GM19035 (cell line): ENCODE data around the gene FLNA.
"Not testable (repeated sequence)": the region's sequence is repeated elsewhere in the genome, so short reads cannot be mapped to it uniquely, and the experiment has no call there.

Experiments
- ATAC-seq: cut with Tn5 transposase; IDR thresholded peaks from one replicate; pipeline ENCODE4 v1.9.1; 2021; ENCODE audit not compliant: unreplicated experiment

Gene FLNA

GRCh38 chrX:154374313-154375155 is at the start of gene FLNA:
Gene FLNA (minus strand): TSS chrX:154374634. CDS start chrX:154371245, 3,389 bp downstream.
- ATAC-seq, result no peak

DNA sequence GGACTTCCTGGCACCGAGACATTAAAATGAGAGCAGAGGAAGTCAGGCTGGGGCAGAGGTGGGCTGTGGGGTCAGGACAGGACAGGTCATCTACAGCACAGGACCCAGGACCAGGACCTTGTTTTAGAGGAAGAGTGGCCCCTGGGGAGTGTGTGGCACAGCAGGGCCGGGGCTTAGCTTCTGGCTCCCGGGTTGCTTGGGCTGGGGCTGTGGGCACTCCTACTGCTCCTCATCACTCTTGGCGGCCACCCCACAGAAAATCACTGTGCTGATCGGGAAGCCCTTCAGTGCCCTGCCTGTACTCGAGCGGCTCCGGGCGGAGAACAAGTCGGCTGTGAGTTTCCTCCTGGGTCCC is 45.9 kb upstream of the FLNA start:
- ATAC-seq, result no peak

DNA sequence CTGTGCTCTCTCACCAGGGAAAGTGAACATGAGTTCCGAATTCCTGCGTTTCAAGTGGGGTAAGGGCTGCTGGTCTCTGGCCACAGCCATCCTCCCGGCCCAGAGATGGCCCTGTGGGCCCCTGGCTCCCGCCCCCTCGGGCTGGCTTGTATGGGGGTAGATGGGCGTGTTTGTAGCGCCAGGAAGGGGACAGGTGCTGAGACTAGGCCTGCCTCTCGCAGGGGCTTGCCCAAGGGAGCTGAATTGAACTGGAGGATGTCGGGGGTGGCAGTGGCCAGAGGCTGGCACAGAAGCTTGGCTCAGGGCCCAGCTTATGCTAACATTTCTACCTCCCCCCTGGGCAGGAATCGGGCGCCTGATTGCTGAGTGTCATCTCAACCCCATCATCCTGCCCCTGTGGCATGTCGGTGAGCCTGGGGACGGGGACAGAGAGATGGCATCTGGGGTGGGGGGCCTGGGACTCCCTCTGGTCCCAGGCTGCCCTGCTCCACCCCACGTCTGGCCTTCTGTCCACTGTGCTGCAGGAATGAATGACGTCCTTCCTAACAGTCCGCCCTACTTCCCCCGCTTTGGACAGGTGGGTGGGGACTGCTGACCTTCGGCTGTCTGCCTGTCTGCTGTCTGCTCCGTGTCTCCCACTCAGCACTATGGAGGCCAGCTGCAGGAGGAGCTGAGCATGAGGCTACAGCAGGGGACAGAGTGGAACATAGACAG is 45.4 kb upstream of the FLNA start:
- ATAC-seq, result no peak

GRCh38 chrX:154419189-154419588 is 44.8 kb upstream of the FLNA start:
- no peak for ATAC-seq

GRCh38 chrX:154417157-154417556 is 42.7 kb upstream of the FLNA start:
- no peak for ATAC-seq

- no peak for ATAC-seq
Measured at GRCh38 chrX:154413142-154413541, 38.7 kb upstream of the FLNA start.

GRCh38 chrX:154412468-154412867 is 38.0 kb upstream of the FLNA start:
- ATAC-seq, result no peak

DNA sequence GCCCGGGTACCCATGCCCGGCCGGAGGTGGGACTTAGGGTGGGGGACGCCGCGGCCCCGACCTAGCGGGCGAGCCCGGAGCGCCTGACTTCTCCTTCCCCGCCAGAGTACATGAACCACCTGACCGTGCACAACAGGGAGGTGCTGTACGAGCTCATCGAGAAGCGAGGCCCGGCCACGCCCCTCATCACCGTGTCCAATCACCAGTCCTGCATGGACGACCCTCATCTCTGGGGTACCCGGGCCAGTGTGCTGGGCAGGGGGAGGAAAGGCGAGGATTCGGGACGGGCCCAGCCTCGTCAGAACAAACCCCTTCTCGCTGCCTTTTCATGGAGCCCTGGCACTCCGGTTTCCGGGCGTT is 37.5 kb upstream of the FLNA start:
- peak; percentile 51 for ATAC-seq

- no peak for ATAC-seq
Measured at GRCh38 chrX:154409222-154409871, 34.9 kb upstream of the FLNA start, which contains the start of gene DNASE1L1. Gene DNASE1L1 (minus strand): TSS chrX:154409254. CDS start chrX:154405568, 3,686 bp downstream.

GRCh38 chrX:154408659-154409221 is 34.3 kb upstream of the FLNA start:
- ATAC-seq, result no peak

DNA sequence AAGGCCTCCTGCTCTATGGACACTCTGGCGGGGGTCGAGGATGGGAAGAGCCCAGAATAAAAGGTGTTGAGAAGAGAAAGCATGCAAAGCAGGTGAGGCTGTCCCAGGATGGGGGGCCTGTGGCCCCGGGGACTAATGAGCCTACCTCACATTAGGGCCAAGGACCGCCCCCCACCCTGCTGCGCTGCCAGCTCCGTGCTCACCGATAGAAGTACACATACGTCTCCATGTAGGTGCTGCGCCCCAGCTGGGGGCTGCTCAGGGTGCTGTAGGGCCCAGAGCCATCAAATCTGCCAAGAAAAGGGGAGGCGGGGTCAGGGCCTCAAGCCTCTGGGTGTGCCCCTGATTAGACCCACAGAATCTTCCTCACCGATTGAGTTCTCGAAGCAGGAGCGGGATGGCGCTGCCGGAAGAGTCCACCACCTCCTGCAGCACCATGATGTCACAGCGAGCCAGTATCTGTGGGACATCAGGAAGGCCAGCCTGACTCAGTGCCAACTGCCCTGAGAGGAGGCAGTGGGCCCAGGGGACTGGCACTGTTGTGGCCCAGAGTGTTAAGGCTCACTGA is 30.3 kb upstream of the FLNA start:
- ATAC-seq, result no peak

DNA sequence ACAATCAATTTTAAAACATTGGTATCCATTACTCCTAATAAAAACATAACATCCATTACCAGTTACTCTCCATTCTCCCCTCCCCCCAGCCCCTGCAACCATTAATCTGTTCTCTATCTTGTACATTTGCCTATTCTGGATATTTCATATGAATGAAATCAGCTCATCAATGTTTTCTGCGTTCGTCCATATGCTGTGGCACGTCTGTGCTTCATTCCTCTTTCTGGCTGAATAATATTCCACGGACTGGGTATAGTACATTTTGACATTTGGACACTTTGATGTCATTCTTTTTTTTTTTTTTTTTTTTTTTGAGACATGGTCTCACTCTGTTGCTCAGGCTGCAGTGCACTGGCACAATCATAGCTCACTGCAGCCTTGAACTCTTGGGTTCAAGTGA is 29.4 kb upstream of the FLNA start:
- no peak for ATAC-seq

- ATAC-seq, result no peak
Measured at GRCh38 chrX:154403192-154403591, 28.8 kb upstream of the FLNA start.

DNA sequence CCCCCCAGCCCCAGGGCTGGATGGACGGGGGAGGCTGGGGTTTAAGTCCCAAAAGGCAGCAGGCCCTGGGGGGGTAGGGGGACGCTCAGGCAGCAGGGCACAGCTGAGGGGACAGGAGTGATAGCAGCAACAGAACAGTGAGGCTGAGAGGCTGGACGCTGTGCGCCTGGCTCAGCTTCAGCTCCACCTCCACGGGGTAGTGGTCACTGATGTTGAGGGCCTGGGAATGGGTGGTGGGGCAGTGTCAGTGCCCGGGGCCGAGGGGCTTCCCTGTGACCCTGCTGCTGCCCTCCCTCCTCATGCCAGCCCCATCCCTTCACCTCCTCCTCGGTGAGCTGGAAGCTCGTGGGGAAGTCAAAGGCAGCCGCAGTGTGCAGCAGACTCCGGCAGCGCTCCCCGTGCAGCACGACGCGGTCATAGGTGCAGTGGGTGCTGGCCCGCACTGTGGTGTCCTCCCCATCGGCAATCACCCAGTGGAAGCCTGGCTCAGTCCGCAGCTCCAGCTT is 28.2 kb upstream of the FLNA start:
- no peak for ATAC-seq

DNA sequence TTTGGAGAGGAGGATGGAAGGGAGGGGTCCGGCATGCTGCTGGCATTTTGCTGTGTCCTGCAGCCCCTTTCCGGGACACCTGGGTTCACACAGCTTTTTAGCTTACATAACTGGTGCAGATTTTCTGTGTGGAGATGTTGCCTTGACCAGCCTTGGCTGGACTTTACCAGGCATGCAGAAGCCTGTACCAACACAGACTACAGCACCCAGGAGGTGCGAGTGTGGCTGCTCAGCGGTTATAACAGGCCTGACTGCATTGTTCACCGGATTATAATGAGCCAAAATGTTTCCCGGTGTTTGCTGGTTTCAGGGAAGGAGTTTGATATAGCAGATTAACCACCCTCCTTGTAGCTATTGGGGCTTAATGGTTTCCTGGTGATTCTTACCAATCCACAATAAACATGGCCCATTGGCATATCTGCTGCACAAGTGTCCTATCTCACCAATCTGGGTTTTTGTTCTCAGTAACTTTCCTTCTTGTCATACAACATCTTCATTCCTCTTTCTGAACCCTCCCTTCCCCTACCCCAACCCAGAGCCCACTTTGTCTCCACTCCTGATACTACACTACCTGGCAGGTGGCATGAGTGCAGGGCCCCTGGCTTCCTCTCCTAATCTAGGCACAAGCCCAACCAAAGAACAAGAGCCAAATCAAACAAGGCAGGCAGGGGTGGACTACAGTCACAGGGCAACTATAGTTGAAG is 27.6 kb upstream of the FLNA start:
- no peak for ATAC-seq

DNA sequence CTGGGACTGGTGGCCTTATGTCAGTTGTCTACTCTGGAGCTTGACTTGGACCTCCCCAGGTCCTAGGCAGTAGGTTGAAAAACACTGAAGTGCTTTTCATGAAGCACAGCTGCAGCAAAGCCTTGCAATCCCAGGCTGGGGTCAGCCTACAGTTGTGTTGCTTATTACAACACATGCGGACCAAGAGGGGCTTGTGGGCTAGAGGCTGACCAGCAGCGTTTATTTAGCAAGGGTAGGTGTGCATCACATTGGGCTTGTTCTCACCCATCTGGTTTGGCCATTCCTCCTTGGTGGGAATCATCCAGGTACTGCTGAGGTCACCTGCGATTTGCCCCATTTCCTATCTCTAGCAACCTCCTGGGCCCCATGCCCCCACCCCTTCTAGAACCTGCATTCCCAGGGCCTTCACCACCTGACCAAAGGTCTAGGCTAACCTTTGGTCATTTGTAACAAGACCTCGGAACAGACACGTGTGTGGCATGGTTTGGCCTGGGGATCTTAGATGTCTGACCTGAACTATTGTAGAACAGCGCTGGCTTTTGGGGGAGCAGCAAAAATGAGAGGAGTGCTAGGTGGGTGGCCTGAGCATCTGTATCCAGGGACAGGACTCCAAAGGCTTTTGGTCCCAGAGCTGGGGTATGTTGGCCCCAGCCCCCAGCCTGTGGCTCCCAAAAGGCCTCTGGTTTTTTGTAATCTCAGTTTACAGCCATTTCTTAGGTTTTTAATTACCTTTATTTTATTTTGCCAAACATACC is 26.8 kb upstream of the FLNA start:
- no peak for ATAC-seq

GRCh38 chrX:154400369-154400817 is 26.0 kb upstream of the FLNA start:
- ATAC-seq, result not testable (repeated sequence)

DNA sequence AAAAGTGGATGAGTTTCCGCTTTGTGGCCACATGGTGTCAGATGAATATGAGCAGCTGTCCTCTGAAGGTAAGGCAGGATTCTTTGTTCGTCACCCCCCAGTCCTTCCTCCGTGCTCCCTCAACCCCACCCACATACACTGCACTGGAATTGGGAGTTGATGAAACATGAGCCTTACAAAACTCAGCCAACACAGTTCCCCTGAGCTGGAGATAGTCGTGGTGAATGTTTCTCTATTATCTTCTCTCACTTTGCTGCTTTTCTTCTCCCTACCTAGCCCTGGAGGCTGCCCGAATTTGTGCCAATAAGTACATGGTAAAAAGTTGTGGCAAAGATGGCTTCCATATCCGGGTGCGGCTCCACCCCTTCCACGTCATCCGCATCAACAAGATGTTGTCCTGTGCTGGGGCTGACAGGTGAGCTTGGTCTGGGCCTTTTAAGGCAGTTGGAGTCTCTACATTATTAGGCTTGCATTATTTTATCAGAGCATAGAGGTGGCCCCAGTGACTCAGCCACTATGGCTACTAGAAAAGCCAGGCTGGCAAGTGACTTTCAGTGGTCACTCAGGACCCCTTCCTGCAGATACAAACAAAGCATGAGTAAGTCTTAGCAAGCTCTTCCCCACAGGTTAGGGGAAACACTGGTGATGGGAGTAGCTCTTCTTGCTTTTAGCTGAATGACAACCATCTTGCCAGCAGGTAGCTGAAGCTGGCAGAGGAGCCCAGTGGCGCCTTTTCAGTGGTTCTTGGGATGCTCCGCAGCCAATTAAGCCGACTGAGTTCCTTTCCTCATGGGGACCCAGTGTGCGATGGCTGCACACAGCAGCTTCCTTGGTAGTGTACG is 25.3 kb upstream of the FLNA start:
- ATAC-seq, result no peak
